Measurements from ENCODE around the gene LSM12.

GRCh38 chr17:44088254-44088653 lies 21.8 kb upstream of the LSM12 start:
- TF ChIP-seq, protein P1, sequence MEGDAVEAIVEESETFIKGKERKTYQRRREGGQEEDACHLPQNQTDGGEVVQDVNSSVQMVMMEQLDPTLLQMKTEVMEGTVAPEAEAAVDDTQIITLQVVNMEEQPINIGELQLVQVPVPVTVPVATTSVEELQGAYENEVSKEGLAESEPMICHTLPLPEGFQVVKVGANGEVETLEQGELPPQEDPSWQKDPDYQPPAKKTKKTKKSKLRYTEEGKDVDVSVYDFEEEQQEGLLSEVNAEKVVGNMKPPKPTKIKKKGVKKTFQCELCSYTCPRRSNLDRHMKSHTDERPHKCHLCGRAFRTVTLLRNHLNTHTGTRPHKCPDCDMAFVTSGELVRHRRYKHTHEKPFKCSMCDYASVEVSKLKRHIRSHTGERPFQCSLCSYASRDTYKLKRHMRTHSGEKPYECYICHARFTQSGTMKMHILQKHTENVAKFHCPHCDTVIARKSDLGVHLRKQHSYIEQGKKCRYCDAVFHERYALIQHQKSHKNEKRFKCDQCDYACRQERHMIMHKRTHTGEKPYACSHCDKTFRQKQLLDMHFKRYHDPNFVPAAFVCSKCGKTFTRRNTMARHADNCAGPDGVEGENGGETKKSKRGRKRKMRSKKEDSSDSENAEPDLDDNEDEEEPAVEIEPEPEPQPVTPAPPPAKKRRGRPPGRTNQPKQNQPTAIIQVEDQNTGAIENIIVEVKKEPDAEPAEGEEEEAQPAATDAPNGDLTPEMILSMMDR (IDR thresholded peaks at IDR 0.05): no peak
- no peak for TF ChIP-seq POLR2A (IDR thresholded peaks at IDR 0.05)

Measured in thyroid gland (tissue), 4 donors.